CD4-positive, alpha-beta T cell (primary cell): ENCODE data around the gene JPT1. TPM values are rescaled to one million over a fixed set of nuclear protein-coding genes. Genes with fewer than 3 reads are reported as not detected.
"Not testable (repeated sequence)": the region's sequence is repeated elsewhere in the genome, so short reads cannot be mapped to it uniquely, and the experiment has no call there.

Experiments used
- ATAC-seq: fragments of 200-7000 bp; cut with Tn5 transposase; one replicate; pipeline ENCODE4 v1.10.0; 2022; ENCODE audit warnings: mild to moderate bottlenecking; ENCODE audit not compliant: poor library complexity
- CTCF ChIA-PET: fragments of 350-600 bp; sonication (Branson Sonifier 250); formaldehyde crosslinking; loops from one replicate; lab custom pipeline; 2021; ENCODE audit warnings: antibody characterized with exemption, inconsistent platforms; lab: Charles Lee
- POLR2A ChIA-PET: fragments of 350-600 bp; sonication (Branson Sonifier 250); formaldehyde crosslinking; loops from one replicate; lab custom pipeline; 2021; ENCODE audit warnings: antibody characterized with exemption, inconsistent platforms; lab: Charles Lee
- DNase-seq, 14 experiments: peaks; one replicate each; pipeline ENCODE4 v3.0.0-alpha.2; 2013 to 2020; ENCODE audit warnings: mixed read lengths in 2 of 14
- H3K27ac ChIP-seq, 2 donors: one replicate each; pipeline versions ENCODE4 v1.5.1 to v1.7.0; 2013; ENCODE audit warnings: low read length in 2 of 2, low read depth in 1 of 2, mild to moderate bottlenecking in 1 of 2
- H3K27me3 ChIP-seq, 2 experiments: 1 replicate in 1 of 2; 2 replicates in 1 of 2; pipeline versions ENCODE4 v1.6.1 to v1.7.0; 2013; ENCODE audit warnings: low read length in 2 of 2, control low read depth in 1 of 2, mild to moderate bottlenecking in 1 of 2, moderate library complexity in 1 of 2; ENCODE audit not compliant: insufficient read depth in 2 of 2, control insufficient read depth in 1 of 2
- H3K36me3 ChIP-seq: one replicate; pipeline ENCODE4 v1.6.1; 2013; ENCODE audit warnings: low read length, control low read depth; ENCODE audit not compliant: insufficient read depth
- H3K4me1 ChIP-seq: one replicate; pipeline ENCODE4 v1.6.1; 2013; ENCODE audit warnings: low read length, control low read depth; ENCODE audit not compliant: insufficient read depth
- H3K4me3 ChIP-seq: one replicate; pipeline ENCODE4 v1.5.1; 2013; ENCODE audit warnings: mild to moderate bottlenecking, low read length, moderate library complexity
- H3K9me3 ChIP-seq, 2 experiments: 1 replicate in 1 of 2; 2 replicates in 1 of 2; pipeline versions ENCODE4 v1.6.1 to v1.7.0; 2013; ENCODE audit warnings: low read length in 2 of 2, mild to moderate bottlenecking in 2 of 2, control low read depth in 1 of 2, moderate library complexity in 1 of 2; ENCODE audit not compliant: control insufficient read depth in 1 of 2, insufficient read depth in 1 of 2
- H3K27ac Mint-ChIP-seq: one replicate; pipeline ENCODE4 v1.8.0; 2020; ENCODE audit warnings: mixed read lengths
- H3K27me3 Mint-ChIP-seq: one replicate; pipeline ENCODE4 v1.8.0; 2021; ENCODE audit warnings: mixed read lengths
- H3K36me3 Mint-ChIP-seq: one replicate; pipeline ENCODE4 v1.8.0; 2021; ENCODE audit warnings: low read depth, mixed read lengths
- H3K4me1 Mint-ChIP-seq: one replicate; pipeline ENCODE4 v1.8.0; 2021; ENCODE audit warnings: low read depth, mixed read lengths
- H3K4me3 Mint-ChIP-seq: one replicate; pipeline ENCODE4 v1.8.0; 2020; ENCODE audit warnings: mild to moderate bottlenecking, mixed read lengths
- H3K9me3 Mint-ChIP-seq: one replicate; pipeline ENCODE4 v1.8.0; 2020; ENCODE audit warnings: mixed read lengths
- intact Hi-C, 2 experiments: fragments of 100-400 bp; cut with DNase I in 1 of 2; cut with micrococcal nuclease in 1 of 2; formaldehyde crosslinking; loops; one replicate each; pipeline versions ENCODE4 v1.15.1 to v1.9.0; 2023 to 2025; cut with DNase I, micrococcal nuclease
- total RNA-seq, 174 experiments: library from RNA in 2 of 174; stranded (reverse) in 2 of 174; gene quantifications; one replicate each; pipeline ENCODE4 v1.2.3 and lab custom pipeline; 2021 to 2026
- TF ChIP-seq, protein P1 (sequence below): fragments of 200-600 bp; IDR thresholded peaks from one replicate; pipeline ENCODE4 v1.8.0; 2022; ENCODE audit warnings: antibody characterized with exemption, mild to moderate bottlenecking

JPT1 gene
- total RNA-seq, 2 experiments from 2014 or later = 21.3 to 25.5 TPM

DNA sequence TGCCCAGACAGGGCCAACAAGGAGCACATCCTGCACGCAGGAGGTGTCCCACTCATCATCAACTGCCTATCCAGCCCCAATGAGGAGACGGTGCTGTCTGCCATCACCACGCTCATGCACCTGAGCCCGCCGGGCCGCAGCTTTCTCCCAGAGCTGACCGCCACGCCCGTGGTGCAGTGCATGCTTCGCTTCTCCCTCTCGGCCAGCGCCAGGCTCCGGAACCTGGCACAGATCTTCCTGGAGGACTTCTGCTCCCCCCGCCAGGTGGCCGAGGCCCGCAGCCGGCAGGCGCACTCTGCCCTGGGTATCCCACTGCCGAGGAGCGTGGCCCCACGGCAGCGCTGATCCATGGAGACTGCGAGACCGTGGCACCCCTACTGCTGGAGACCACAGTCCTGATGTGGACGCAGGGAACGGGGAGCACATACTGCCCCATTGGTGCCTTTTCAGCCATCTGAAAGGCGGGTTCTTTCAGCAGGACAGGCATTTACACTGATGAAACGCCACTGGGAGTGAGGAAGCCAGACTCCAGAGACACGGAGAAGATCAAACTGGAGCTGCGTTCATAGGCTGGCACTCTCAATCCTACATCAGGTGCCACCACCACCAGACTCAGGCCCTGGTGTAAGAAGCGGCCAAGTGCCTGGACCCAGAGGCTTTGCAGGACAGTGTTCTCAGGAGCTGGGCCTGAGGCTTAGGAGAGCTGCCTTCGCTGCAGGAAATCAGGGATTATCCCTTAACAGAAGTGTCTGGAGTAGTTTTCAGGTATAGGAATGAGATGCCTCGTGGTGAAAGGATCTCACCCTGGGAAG lies 25.4 kb downstream of the JPT1 start:
- Histone ChIP-seq H3K4me3 (no peak overlapping the region), H3K36me3 (peaks cover 16% of the 10 kb centered on the region), H3K27me3 (no peaks in the 10 kb centered on the region), H3K27ac (no peak overlapping the region), H3K9me3 (no peaks in the 10 kb centered on the region), H3K4me1 (peaks cover 44% of the 10 kb centered on the region)
- H3K27ac Mint-ChIP-seq = no peak overlapping the region
- ATAC-seq (no peak), DNase-seq (no peak)
- H3K4me1 Mint-ChIP-seq = peaks cover 30% of the 10 kb centered on the region
- H3K4me3 Mint-ChIP-seq = peak overlapping the region; percentile 71
- POLR2A ChIA-PET = interaction anchor here (0.7 kb wide), 1 partner anchor 15 kb away, joined by 4 read pairs; no protein-coding TSS in a partner anchor
- H3K9me3 Mint-ChIP-seq = no peaks in the 10 kb centered on the region
- H3K27me3 Mint-ChIP-seq = no peaks in the 10 kb centered on the region
- TF ChIP-seq, protein P1, sequence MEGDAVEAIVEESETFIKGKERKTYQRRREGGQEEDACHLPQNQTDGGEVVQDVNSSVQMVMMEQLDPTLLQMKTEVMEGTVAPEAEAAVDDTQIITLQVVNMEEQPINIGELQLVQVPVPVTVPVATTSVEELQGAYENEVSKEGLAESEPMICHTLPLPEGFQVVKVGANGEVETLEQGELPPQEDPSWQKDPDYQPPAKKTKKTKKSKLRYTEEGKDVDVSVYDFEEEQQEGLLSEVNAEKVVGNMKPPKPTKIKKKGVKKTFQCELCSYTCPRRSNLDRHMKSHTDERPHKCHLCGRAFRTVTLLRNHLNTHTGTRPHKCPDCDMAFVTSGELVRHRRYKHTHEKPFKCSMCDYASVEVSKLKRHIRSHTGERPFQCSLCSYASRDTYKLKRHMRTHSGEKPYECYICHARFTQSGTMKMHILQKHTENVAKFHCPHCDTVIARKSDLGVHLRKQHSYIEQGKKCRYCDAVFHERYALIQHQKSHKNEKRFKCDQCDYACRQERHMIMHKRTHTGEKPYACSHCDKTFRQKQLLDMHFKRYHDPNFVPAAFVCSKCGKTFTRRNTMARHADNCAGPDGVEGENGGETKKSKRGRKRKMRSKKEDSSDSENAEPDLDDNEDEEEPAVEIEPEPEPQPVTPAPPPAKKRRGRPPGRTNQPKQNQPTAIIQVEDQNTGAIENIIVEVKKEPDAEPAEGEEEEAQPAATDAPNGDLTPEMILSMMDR = no peak
- H3K36me3 Mint-ChIP-seq = peaks cover 9% of the 10 kb centered on the region
- intact Hi-C loops = no loop called here
- CTCF ChIA-PET = interaction anchor here (7.4 kb wide), 1 partner anchor 13 kb away, joined by 97 read pairs; no protein-coding TSS in a partner anchor

DNA sequence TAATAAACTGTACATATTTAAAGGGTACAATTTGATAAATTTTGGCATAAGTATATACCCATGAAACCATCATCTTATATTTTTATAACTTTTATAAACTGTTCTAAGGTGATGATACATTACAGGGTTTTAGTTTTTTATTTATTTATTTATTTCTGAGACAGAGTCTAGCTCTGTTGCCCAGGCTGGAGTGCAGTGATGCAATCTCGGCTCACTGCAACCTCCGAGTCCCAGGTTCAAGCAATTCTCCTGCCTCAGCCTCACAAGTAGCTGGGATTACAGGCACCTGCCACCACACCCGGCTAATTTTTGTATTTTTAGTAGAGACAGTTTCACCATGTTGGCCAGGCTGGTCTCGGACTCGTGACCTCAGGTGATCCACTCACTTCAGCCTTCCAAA lies 26.4 kb downstream of the JPT1 start:
- H3K27ac ChIP-seq, H3K27me3 Mint-ChIP-seq, DNase-seq, H3K27ac Mint-ChIP-seq, POLR2A ChIA-PET, H3K9me3 Mint-ChIP-seq, intact Hi-C loops, H3K9me3 ChIP-seq, ATAC-seq, H3K4me3 ChIP-seq, H3K27me3 ChIP-seq: not testable (repeated sequence)
- H3K36me3 ChIP-seq = peaks cover 16% of the 10 kb centered on the region
- Mint-ChIP-seq H3K4me3 (peak overlapping the region; percentile 56), H3K36me3 (peaks cover 10% of the 10 kb centered on the region), H3K4me1 (peaks cover 32% of the 10 kb centered on the region)
- peaks cover 50% of the 10 kb centered on the region for H3K4me1 ChIP-seq
- CTCF ChIA-PET = interaction anchor here (0.6 to 7.4 kb wide), 2 partner anchors 12 to 119 kb away, joined by 3 to 97 read pairs; no protein-coding TSS in a partner anchor

DNA sequence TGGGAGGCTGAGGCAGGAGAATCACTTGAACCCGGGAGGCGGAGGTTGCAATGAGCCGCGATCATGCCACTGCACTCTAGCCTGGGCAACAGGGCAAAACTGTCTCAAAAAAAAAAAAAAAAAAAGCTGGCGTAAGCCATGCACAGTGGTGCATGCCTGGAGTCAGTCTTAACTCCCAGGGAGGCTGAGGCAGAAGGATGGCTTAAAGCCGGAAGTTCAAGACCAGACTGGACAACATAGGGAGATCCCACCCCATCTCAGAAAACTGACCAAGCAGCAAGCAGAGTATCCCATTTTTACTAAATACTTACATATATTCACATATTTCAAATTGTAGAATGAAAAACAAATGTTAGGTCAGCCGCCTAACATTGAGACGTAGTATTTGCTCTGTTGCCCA lies 27.4 kb downstream of the JPT1 start:
- no peaks in the 10 kb centered on the region for H3K27me3 ChIP-seq
- H3K9me3 Mint-ChIP-seq = no peaks in the 10 kb centered on the region
- peaks cover 10% of the 10 kb centered on the region for H3K36me3 Mint-ChIP-seq
- peaks cover 45% of the 10 kb centered on the region for H3K4me1 ChIP-seq
- no peak overlapping the region for H3K4me3 ChIP-seq
- intact Hi-C loops = no loop called here
- H3K27ac Mint-ChIP-seq = no peak overlapping the region
- DNase-seq (no peak), ATAC-seq (no peak)
- H3K9me3 ChIP-seq = no peaks in the 10 kb centered on the region
- ChIA-PET POLR2A (interaction anchor here (0.6 to 0.9 kb wide), 4 partner anchors 13 to 267 kb away, joined by 3 to 5 read pairs (median 3); no protein-coding TSS in a partner anchor), CTCF (interaction anchor here (0.6 to 0.8 kb wide), 2 partner anchors 24 to 86 kb away, joined by 3 read pairs; no protein-coding TSS in a partner anchor)
- peaks cover 16% of the 10 kb centered on the region for H3K36me3 ChIP-seq
- TF ChIP-seq, protein P1 = no peak
- no peaks in the 10 kb centered on the region for H3K27me3 Mint-ChIP-seq
- H3K4me1 Mint-ChIP-seq = peaks cover 32% of the 10 kb centered on the region
- no peak overlapping the region for H3K4me3 Mint-ChIP-seq
- no peak overlapping the region for H3K27ac ChIP-seq
